WTC11 (cell line): ENCODE measurements around the gene RENBP. TPM values are rescaled to one million over a fixed set of nuclear protein-coding genes. Genes with fewer than 3 reads are reported as not detected.

Experiments used
- ATAC-seq: fragments of 200-7000 bp; cut with Tn5 transposase; 2 replicates; pipeline ENCODE4 v1.10.0; 2021; ENCODE audit warnings: mild to moderate bottlenecking, moderate library complexity
- CTCF ChIA-PET: fragments of 300-600 bp; sonication (Branson Sonifier 250); formaldehyde crosslinking; loops from one replicate; lab custom pipeline; 2021; ENCODE audit warnings: antibody characterized with exemption; lab: Charles Lee
- POLR2A ChIA-PET: fragments of 350-600 bp; sonication (Branson Sonifier 250); formaldehyde crosslinking; loops from one replicate; lab custom pipeline; 2021; ENCODE audit warnings: antibody characterized with exemption; lab: Charles Lee
- DNase-seq: peaks from one replicate; pipeline ENCODE4 v3.0.0; 2021; ENCODE audit warnings: low spot score
- H3K27ac Mint-ChIP-seq: 2 replicates; pipeline ENCODE4 v1.8.0; 2021; ENCODE audit warnings: mixed read lengths
- H3K27me3 Mint-ChIP-seq: 2 replicates; pipeline ENCODE4 v1.8.0; 2021; ENCODE audit warnings: low read depth, mild to moderate bottlenecking, moderate library complexity, mixed read lengths
- H3K36me3 Mint-ChIP-seq: 2 replicates; pipeline ENCODE4 v1.8.0; 2021; ENCODE audit warnings: mixed read lengths
- H3K4me1 Mint-ChIP-seq: 2 replicates; pipeline ENCODE4 v1.8.0; 2022; ENCODE audit warnings: mixed read lengths
- H3K4me3 Mint-ChIP-seq: 2 replicates; pipeline ENCODE4 v1.8.0; 2021; ENCODE audit warnings: mild to moderate bottlenecking, moderate library complexity, mixed read lengths
- H3K9me3 Mint-ChIP-seq: 2 replicates; pipeline ENCODE4 v1.8.0; 2021; ENCODE audit warnings: mixed read lengths
- CREM ChIP-seq: sonication (generic); formaldehyde crosslinking; IDR thresholded peaks from 2 replicates; pipeline ENCODE4 v1.8.1; 2022; ENCODE audit warnings: mild to moderate bottlenecking, missing genetic modification reagents, moderate library complexity
- EMX1 ChIP-seq: fragments of 250-450 bp; sonication (Bioruptor Pico); IDR thresholded peaks from 2 replicates; pipeline ENCODE4 v1.8.0; 2021; ENCODE audit warnings: mild to moderate bottlenecking
- ETV6 ChIP-seq: sonication (generic); formaldehyde crosslinking; IDR thresholded peaks from 2 replicates; pipeline ENCODE4 v1.8.1; 2022; ENCODE audit warnings: mild to moderate bottlenecking, missing genetic modification reagents
- GRHL2 ChIP-seq: fragments of 250-450 bp; sonication (Bioruptor Pico); IDR thresholded peaks from 2 replicates; pipeline ENCODE4 v1.8.0; 2022; ENCODE audit warnings: mild to moderate bottlenecking, moderate library complexity; ENCODE audit not compliant: insufficient replicate concordance, severe bottlenecking
- MXD4 ChIP-seq: fragments of 250-450 bp; sonication (Bioruptor Pico); IDR thresholded peaks from 2 replicates; pipeline ENCODE4 v1.8.0; 2021; ENCODE audit warnings: mild to moderate bottlenecking, moderate library complexity, borderline replicate concordance
- NFATC4 ChIP-seq: fragments of 250-450 bp; sonication (Bioruptor Pico); IDR thresholded peaks from 2 replicates; pipeline ENCODE4 v1.9.0; 2021; ENCODE audit warnings: mild to moderate bottlenecking
- NFYB ChIP-seq: sonication (generic); formaldehyde crosslinking; conservative IDR thresholded peaks from 2 replicates; pipeline ENCODE4 v1.8.0; 2022; ENCODE audit warnings: low read depth, missing genetic modification reagents
- SP1 ChIP-seq: sonication (generic); formaldehyde crosslinking; conservative IDR thresholded peaks from 2 replicates; pipeline ENCODE4 v1.8.1; 2022; ENCODE audit warnings: missing genetic modification reagents
- TEAD1 ChIP-seq: sonication (generic); formaldehyde crosslinking; IDR thresholded peaks from 2 replicates; pipeline ENCODE4 v1.8.0; 2022; ENCODE audit warnings: mild to moderate bottlenecking, missing genetic modification reagents
- ZNF121 ChIP-seq: sonication (generic); formaldehyde crosslinking; IDR thresholded peaks from 2 replicates; pipeline ENCODE4 v1.8.0; 2023; ENCODE audit warnings: missing genetic modification reagents
- ZNF317 ChIP-seq: sonication (generic); formaldehyde crosslinking; IDR thresholded peaks from 2 replicates; pipeline ENCODE4 v1.8.1; 2023; ENCODE audit warnings: low read depth, mild to moderate bottlenecking, moderate library complexity, missing genetic modification reagents, borderline replicate concordance
- total RNA-seq: library from RNA; stranded (reverse); gene quantifications from 3 replicates; pipeline ENCODE4 v1.2.3, GENCODE V29; 2021
- TF ChIP-seq, protein P1 (sequence below): sonication (generic); formaldehyde crosslinking; IDR thresholded peaks from 2 replicates; pipeline ENCODE4 v1.8.0; 2023; ENCODE audit warnings: missing genetic modification reagents, mild to moderate bottlenecking, borderline replicate concordance
- TF ChIP-seq, protein P2 (sequence below): sonication (generic); formaldehyde crosslinking; IDR thresholded peaks from 2 replicates; pipeline ENCODE4 v1.8.1; 2023; ENCODE audit warnings: mild to moderate bottlenecking, missing genetic modification reagents, moderate library complexity
- TF ChIP-seq, protein P3 (sequence below): sonication (generic); formaldehyde crosslinking; IDR thresholded peaks from 2 replicates; pipeline ENCODE4 v1.8.0; 2022; ENCODE audit warnings: mild to moderate bottlenecking, missing genetic modification reagents
- TF ChIP-seq, protein P4 (sequence below): sonication (generic); formaldehyde crosslinking; IDR thresholded peaks from 2 replicates; pipeline ENCODE4 v1.8.1; 2022; ENCODE audit warnings: mild to moderate bottlenecking, moderate library complexity, missing genetic modification reagents
- TF ChIP-seq, protein P5 (sequence below): sonication (generic); formaldehyde crosslinking; IDR thresholded peaks from 2 replicates; pipeline ENCODE4 v1.8.0; 2023; ENCODE audit warnings: missing genetic modification reagents
- TF ChIP-seq, protein P6 (sequence below): sonication (generic); formaldehyde crosslinking; IDR thresholded peaks from 2 replicates; pipeline ENCODE4 v1.8.0; 2022; ENCODE audit warnings: mild to moderate bottlenecking, missing genetic modification reagents

RENBP gene
- total RNA-seq, 1 experiment from 2014 or later: 14.0 TPM

DNA sequence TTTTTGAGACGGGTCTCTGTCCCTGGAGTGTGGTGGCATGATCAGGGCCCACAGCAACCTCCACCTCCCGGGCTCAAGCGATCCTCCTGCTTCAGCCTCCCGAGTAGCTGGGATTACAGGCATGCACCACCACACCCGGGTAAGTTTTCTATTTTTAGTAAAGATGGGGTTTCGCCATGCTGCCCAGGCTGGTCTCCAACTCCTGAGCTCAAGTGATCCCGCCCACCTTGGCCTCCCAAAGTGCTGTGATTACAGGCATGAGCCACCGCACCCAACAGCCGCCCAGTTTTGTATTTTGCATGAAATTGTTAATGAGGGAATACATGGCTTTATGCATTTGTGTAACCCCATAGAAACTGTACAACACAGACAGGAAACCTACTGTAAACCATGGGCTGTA, 15.6 kb downstream of the RENBP start:
- peaks cover 21% of the 10 kb centered on the region for H3K4me1 Mint-ChIP-seq
- CTCF ChIA-PET: interaction anchor here (0.6 to 6.9 kb wide), 9 partner anchors 11 to 310 kb away, joined by 3 to 116 read pairs (median 5); partner anchors contain the start of gene RENBP
- ATAC-seq: no peak
- peak overlapping the region; percentile 84 for H3K27ac Mint-ChIP-seq
- POLR2A ChIA-PET: interaction anchor here (0.6 to 2.0 kb wide), 10 partner anchors 13 to 442 kb away, joined by 3 to 8 read pairs (median 4); partner anchors contain the start of genes HCFC1, L1CAM and RENBP
- TF ChIP-seq NFATC4 (no peak), ETV6 (CRISPR knock-in tag) (no peak)
- TF ChIP-seq, protein P1, sequence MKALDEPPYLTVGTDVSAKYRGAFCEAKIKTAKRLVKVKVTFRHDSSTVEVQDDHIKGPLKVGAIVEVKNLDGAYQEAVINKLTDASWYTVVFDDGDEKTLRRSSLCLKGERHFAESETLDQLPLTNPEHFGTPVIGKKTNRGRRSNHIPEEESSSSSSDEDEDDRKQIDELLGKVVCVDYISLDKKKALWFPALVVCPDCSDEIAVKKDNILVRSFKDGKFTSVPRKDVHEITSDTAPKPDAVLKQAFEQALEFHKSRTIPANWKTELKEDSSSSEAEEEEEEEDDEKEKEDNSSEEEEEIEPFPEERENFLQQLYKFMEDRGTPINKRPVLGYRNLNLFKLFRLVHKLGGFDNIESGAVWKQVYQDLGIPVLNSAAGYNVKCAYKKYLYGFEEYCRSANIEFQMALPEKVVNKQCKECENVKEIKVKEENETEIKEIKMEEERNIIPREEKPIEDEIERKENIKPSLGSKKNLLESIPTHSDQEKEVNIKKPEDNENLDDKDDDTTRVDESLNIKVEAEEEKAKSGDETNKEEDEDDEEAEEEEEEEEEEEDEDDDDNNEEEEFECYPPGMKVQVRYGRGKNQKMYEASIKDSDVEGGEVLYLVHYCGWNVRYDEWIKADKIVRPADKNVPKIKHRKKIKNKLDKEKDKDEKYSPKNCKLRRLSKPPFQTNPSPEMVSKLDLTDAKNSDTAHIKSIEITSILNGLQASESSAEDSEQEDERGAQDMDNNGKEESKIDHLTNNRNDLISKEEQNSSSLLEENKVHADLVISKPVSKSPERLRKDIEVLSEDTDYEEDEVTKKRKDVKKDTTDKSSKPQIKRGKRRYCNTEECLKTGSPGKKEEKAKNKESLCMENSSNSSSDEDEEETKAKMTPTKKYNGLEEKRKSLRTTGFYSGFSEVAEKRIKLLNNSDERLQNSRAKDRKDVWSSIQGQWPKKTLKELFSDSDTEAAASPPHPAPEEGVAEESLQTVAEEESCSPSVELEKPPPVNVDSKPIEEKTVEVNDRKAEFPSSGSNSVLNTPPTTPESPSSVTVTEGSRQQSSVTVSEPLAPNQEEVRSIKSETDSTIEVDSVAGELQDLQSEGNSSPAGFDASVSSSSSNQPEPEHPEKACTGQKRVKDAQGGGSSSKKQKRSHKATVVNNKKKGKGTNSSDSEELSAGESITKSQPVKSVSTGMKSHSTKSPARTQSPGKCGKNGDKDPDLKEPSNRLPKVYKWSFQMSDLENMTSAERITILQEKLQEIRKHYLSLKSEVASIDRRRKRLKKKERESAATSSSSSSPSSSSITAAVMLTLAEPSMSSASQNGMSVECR (CRISPR knock-in tag): no peak
- H3K36me3 Mint-ChIP-seq: peaks cover 6% of the 10 kb centered on the region
- no peaks in the 10 kb centered on the region for H3K9me3 Mint-ChIP-seq
- no peak for DNase-seq
- H3K4me3 Mint-ChIP-seq: peak overlapping the region; percentile 34
- no peaks in the 10 kb centered on the region for H3K27me3 Mint-ChIP-seq

DNA sequence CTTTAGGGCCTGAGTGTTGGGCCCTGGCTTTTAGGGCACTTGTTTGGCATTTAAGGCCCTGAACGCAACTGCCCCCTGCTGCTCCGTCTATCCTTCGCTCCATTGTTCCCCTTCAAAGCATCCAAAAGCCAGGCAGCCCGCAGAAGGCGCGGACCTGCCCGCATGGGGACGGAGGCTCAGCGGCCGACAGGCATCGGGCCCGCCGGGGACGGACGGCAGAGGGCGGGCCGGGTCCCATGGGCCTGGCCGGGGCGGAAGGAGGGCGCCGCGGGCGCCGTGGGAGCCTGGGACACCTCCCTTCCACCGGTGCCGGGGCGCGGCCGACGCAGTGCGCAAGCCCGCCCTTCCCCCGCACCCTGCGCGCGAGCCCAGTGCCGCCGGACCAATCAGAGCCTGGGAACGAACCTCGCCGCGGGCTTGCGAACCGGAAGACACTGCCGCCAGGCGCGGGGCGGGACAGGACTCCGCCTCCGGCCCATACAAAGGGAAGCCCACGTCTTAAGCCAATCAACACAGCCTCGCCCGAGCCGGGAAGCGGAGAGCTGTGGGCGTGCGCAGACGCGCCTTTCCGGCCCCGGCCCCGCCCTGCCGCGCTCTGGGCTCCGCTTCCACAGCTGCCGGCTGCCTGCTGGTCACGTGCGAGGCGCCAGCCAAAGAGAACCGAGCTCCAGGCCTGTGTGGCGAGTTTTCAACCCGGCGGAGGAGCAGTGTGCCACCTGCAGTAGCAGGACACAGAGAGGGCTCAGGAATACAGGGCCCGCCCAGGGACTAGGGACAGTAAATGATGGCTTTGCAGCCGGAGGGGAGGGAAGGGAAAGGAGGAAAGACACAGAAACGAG, 16.3 kb downstream of the RENBP start:
- Mint-ChIP-seq H3K4me1 (peaks cover 25% of the 10 kb centered on the region), H3K9me3 (no peaks in the 10 kb centered on the region), H3K36me3 (peaks cover 6% of the 10 kb centered on the region), H3K4me3 (peak overlapping the region; percentile 79)
- POLR2A ChIA-PET: interaction anchor here (0.6 to 2.0 kb wide), 12 partner anchors 13 to 443 kb away, joined by 3 to 8 read pairs (median 4); partner anchors contain the start of genes HCFC1, L1CAM and RENBP
- CTCF ChIA-PET: interaction anchor here (0.6 to 6.9 kb wide), 11 partner anchors 12 to 309 kb away, joined by 3 to 116 read pairs (median 5); partner anchors contain the start of gene RENBP
- ATAC-seq: peak; percentile 89
- TF ChIP-seq, protein P2, sequence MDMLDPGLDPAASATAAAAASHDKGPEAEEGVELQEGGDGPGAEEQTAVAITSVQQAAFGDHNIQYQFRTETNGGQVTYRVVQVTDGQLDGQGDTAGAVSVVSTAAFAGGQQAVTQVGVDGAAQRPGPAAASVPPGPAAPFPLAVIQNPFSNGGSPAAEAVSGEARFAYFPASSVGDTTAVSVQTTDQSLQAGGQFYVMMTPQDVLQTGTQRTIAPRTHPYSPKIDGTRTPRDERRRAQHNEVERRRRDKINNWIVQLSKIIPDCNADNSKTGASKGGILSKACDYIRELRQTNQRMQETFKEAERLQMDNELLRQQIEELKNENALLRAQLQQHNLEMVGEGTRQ (CRISPR knock-in tag): peak; percentile 94
- TF ChIP-seq ETV6 (CRISPR knock-in tag) (0 out of 2 replicates have a peak, but pooled peaks have one; percentile 28), MXD4 (CRISPR knock-in tag) (no peak), GRHL2 (CRISPR knock-in tag) (no peak), CREM (0 out of 2 replicates have a peak, but pooled peaks have one; percentile 20), EMX1 (CRISPR knock-in tag) (peak; percentile 76; the same call in 1 of the 2 replicates), ZNF121 (0 out of 2 replicates have a peak, but pooled peaks have one; percentile 32), NFYB (peak; percentile 35; the same call in 1 of the 2 replicates), ZNF317 (CRISPR knock-in tag) (no peak), SP1 (CRISPR knock-in tag) (peak; percentile 83), TEAD1 (0 out of 2 replicates have a peak, but pooled peaks have one; percentile 21), NFATC4 (peak; percentile 35; the same call in 1 of the 2 replicates)
- TF ChIP-seq, protein P3, sequence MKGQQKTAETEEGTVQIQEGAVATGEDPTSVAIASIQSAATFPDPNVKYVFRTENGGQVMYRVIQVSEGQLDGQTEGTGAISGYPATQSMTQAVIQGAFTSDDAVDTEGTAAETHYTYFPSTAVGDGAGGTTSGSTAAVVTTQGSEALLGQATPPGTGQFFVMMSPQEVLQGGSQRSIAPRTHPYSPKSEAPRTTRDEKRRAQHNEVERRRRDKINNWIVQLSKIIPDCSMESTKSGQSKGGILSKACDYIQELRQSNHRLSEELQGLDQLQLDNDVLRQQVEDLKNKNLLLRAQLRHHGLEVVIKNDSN (CRISPR knock-in tag): peak; percentile 94
- TF ChIP-seq, protein P4, sequence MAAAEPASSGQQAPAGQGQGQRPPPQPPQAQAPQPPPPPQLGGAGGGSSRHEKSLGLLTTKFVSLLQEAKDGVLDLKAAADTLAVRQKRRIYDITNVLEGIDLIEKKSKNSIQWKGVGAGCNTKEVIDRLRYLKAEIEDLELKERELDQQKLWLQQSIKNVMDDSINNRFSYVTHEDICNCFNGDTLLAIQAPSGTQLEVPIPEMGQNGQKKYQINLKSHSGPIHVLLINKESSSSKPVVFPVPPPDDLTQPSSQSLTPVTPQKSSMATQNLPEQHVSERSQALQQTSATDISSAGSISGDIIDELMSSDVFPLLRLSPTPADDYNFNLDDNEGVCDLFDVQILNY (CRISPR knock-in tag): peak; percentile 82
- TF ChIP-seq, protein P5, sequence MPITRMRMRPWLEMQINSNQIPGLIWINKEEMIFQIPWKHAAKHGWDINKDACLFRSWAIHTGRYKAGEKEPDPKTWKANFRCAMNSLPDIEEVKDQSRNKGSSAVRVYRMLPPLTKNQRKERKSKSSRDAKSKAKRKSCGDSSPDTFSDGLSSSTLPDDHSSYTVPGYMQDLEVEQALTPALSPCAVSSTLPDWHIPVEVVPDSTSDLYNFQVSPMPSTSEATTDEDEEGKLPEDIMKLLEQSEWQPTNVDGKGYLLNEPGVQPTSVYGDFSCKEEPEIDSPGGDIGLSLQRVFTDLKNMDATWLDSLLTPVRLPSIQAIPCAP: no peak
- TF ChIP-seq, protein P6, sequence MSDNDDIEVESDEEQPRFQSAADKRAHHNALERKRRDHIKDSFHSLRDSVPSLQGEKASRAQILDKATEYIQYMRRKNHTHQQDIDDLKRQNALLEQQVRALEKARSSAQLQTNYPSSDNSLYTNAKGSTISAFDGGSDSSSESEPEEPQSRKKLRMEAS: 0 out of 2 replicates have a peak, but pooled peaks have one; percentile 59
- TF ChIP-seq, all 79 proteins: peak for 12
- DNase-seq: peak; percentile 91
- no peaks in the 10 kb centered on the region for H3K27me3 Mint-ChIP-seq
- H3K27ac Mint-ChIP-seq: peak overlapping the region; percentile 98
